Small intestine (tissue), 7 donors: Measurements from ENCODE around the gene U2AF1L4. TPM values are rescaled to one million over a fixed set of nuclear protein-coding genes. Genes with fewer than 3 reads are reported as not detected.
"Not testable (repeated sequence)": the region's sequence is repeated elsewhere in the genome, so short reads cannot be mapped to it uniquely, and the experiment has no call there.

Experiments used
- DNase-seq, 2 donors: peaks; one replicate each; pipeline versions ENCODE4 v3.0.0 to v3.0.0-alpha.2; 2013
- FAIRE-seq: peaks from 2 replicates; lab custom pipeline; 2012; peaks lifted over from hg19 to GRCh38; lab: Jason Lieb, UNC
- H3K27ac ChIP-seq, 3 donors: one replicate each; pipeline ENCODE4 v1.5.1; 2013; ENCODE audit warnings: low read length in 2 of 3, mild to moderate bottlenecking in 2 of 3, control low read depth in 1 of 3, inconsistent platforms in 1 of 3, low read depth in 1 of 3, moderate library complexity in 1 of 3
- H3K27me3 ChIP-seq, 3 donors: one replicate each; pipeline ENCODE4 v1.6.1; 2013; ENCODE audit warnings: low read length in 3 of 3, inconsistent platforms in 1 of 3; ENCODE audit not compliant: control insufficient read depth in 3 of 3, insufficient read depth in 3 of 3
- H3K36me3 ChIP-seq, 3 donors: one replicate each; pipeline ENCODE4 v1.6.1; 2013; ENCODE audit warnings: low read length in 3 of 3, inconsistent platforms in 1 of 3, low read depth in 1 of 3, mild to moderate bottlenecking in 1 of 3, moderate library complexity in 1 of 3; ENCODE audit not compliant: control insufficient read depth in 3 of 3, insufficient read depth in 2 of 3
- H3K4me1 ChIP-seq, 3 donors: one replicate each; pipeline ENCODE4 v1.6.1; 2013; ENCODE audit warnings: low read length in 2 of 3, inconsistent platforms in 1 of 3, low read depth in 1 of 3, mild to moderate bottlenecking in 1 of 3, moderate library complexity in 1 of 3; ENCODE audit not compliant: control insufficient read depth in 3 of 3, insufficient read depth in 2 of 3
- H3K4me3 ChIP-seq, 3 donors: one replicate each; pipeline ENCODE4 v1.5.1; 2013; ENCODE audit warnings: low read length in 3 of 3, control low read depth in 1 of 3, inconsistent platforms in 1 of 3, low read depth in 1 of 3, mild to moderate bottlenecking in 1 of 3, moderate library complexity in 1 of 3
- H3K9me3 ChIP-seq, 2 donors: one replicate each; pipeline ENCODE4 v1.6.1; 2013; ENCODE audit warnings: low read depth in 1 of 2, low read length in 1 of 2; ENCODE audit not compliant: control insufficient read depth in 2 of 2, insufficient read depth in 1 of 2
- WGBS, 3 donors: extraction: QIAGEN DNeasy Blood & Tissue Kit; methylation state at CpG; one replicate each; pipeline ENCODE4 v1.1.7; 2013; 5-methylcytosine and 5-hydroxymethylcytosine counted together
- polyA plus RNA-seq, 4 donors: library from polyadenylated mRNA; stranded (reverse) in 3 of 4; unstranded in 1 of 4; fragments of 200-250 nt in 3 of 4; fragments of 120-200 nt in 1 of 4; gene quantifications; one replicate each; pipeline versions ENCODE4 v1.2.1 to v1.2.3, GENCODE V29; 2013
- donor health status: healthy with polysubstance abuse.
- donor health status: control.
- donor health status: control.
- donor health status: Bipolar disorder and iron deficiency.
- donor health status: healthy.

The U2AF1L4 gene
- polyA plus RNA-seq, 4 donors, result 14.6 to 99.7 (median 34.7) TPM

DNA sequence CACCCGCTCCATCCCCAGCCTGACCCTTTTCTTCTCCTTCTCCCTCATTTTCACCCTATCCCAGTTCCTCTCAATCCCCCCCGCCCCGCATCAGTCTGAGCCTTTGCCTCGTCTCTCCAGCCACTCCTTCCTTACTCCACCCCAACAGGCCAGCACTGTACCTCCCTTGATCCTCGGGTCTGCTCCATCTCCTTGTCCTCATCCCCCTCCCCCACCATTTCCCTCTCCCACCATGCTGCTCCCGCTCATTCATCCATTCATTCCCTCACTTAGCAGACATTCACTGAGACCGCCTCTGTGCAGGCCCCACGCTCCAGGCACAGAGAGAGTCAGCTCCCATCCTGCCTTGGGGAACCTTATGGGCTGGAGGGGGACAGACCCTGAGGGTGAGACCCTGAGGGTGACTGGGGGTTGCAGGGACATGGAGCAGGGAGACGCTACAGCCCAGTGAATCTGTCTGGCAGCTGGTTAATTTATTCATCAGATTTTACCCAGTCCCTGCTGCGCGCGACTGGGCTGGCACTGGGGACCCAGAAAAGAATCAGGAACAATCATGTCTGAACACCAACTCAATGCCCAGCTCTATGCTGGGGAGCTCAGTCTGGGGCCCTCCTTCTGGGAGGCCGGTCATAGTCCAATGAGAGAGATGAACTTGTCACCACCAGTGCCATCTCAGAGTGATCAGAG is 31.0 kb upstream of the U2AF1L4 start:
- peak overlapping the region in 2 of 3 donors; percentile 59 to 76 for H3K4me3 ChIP-seq
- no peaks in the 10 kb centered on the region for H3K27me3 ChIP-seq
- 57 to 60% (median 60%) methylated on average over 12 to 13 of the region's 13 CpGs for WGBS, 3 donors
- FAIRE-seq (no peak), DNase-seq (no peak)
- H3K36me3 ChIP-seq, result peaks cover 0 to 29% (median 4%) of the 10 kb centered on the region in 3 donors
- peaks cover 0 to 12% (median 0%) of the 10 kb centered on the region in 3 donors for H3K4me1 ChIP-seq
- H3K27ac ChIP-seq, result no peak overlapping the region
- H3K9me3 ChIP-seq, result no peaks in the 10 kb centered on the region

DNA sequence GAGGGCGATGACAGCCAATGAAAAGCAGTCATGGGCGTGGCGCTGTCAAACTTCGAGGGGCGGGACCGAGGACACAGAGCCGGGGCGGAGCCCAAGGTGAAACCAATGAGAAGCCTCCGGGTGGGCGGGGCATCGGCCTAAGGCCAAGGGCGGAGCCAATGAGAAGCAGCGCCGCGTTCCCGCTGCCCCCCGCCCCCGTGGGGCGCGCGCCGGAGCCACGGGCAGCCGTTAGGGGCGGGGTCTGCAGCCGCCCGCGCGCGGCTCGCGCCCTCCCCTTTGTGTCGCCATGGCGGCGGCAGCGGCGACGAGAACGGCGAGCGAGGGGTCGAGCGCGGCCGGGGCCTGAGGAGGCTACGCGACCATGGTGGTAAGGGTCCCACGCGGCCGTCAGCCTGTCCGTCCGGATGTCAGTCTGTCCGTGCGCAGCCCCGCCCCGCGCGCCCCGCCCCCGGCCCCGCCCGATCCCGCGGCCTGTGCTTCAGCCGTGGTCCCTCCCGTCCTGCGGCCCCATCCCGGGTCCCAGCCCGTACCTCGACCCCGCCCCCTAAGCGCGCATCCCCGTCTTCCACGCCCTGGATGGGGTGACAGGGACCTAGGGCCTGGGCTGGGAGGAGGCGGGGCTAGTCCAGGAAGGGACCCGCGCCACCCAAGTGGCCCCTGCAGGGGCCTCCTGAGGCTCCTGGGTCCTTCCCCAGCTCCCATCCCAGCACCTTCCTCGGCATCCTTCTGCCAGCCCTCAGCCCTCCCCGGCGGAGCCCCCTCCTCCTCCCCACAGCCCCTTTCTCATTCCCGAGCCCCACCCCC is 30.3 kb upstream of the U2AF1L4 start, which contains the start of gene ARHGAP33:
Gene ARHGAP33, plus strand, starts transcription at position 267 of the 804 bp plus-strand sequence. Its CDS starts 95 bp downstream, at position 362.
- FAIRE-seq (no peak), DNase-seq (peak; percentile 98 to 99)
- peak within 1 kb of the TSS; percentile 59 to 76 (median 75) for H3K4me3 ChIP-seq
- no peaks in the 10 kb centered on the region for H3K9me3 ChIP-seq
- H3K27ac ChIP-seq, result no peak within 1 kb of the TSS
- peaks cover 0 to 12% (median 0%) of the 10 kb centered on the region in 3 donors for H3K4me1 ChIP-seq
- H3K27me3 ChIP-seq, result no peaks in the 10 kb centered on the region
- peaks cover 0 to 23% (median 4%) of the 10 kb centered on the region in 3 donors for H3K36me3 ChIP-seq
- 1% methylated on average over 19 to 82 of the region's 82 CpGs for WGBS, 3 donors

- H3K27me3 ChIP-seq, result no peaks in the 10 kb centered on the region
- FAIRE-seq (no peak), DNase-seq (no peak)
- 17 to 38% (median 33%) methylated on average over 9 of the region's 9 CpGs for WGBS, 3 donors
- H3K9me3 ChIP-seq, result no peaks in the 10 kb centered on the region
- peak overlapping the region in 2 of 3 donors; percentile 8 to 75 for H3K4me3 ChIP-seq
- H3K36me3 ChIP-seq, result peaks cover 0 to 18% (median 0%) of the 10 kb centered on the region in 3 donors
- peaks cover 0 to 12% (median 0%) of the 10 kb centered on the region in 3 donors for H3K4me1 ChIP-seq
- no peak overlapping the region for H3K27ac ChIP-seq
Observed at GRCh38 chr19:35775046-35775297, 29.8 kb upstream of the U2AF1L4 start.

DNA sequence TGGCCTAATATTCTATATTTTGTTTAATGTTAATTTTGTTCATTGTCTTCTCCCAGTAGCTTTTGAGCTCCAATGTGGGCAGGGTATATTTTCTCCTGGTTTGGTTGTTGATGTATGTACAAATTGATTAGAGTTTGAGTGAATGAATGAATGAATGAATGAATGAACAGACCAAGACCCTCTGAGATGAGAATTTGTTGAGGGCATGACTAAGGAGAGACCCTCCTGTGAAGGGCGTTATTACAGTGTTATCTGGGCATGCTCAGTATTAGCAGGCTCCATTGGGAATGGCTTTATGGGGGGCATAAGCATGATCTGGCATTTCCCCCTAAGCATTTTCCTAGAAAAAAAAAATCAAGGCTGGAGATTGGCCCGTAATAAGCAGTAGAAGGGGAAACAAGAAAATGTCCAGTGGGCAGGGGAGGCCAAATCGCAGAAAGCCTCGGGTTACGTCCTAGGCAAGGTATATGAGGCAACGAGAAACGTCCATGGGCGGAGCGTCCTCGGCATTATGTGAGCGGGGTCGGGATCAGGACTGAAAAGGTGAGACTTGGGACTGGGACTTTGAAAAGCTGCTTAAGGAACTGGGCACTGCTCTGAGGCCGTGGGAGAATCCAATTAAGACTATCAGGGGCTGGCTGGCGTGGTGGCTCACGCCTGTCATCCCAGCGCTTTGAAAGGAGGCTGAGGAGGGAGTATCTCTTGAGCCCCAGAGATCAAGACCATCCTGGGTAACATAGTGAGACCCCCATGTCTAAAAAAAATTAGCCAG is 29.2 kb upstream of the U2AF1L4 start:
- Histone ChIP-seq H3K36me3 (peaks cover 0 to 17% (median 0%) of the 10 kb centered on the region in 3 donors), H3K9me3 (no peaks in the 10 kb centered on the region), H3K4me1 (peaks cover 0 to 12% (median 0%) of the 10 kb centered on the region in 3 donors), H3K27ac (no peak overlapping the region), H3K4me3 (no peak overlapping the region), H3K27me3 (no peaks in the 10 kb centered on the region)
- WGBS, 3 donors, result 31 to 55% (median 41%) methylated on average over 16 of the region's 16 CpGs
- DNase-seq, result no peak
- FAIRE-seq, result no peak

DNA sequence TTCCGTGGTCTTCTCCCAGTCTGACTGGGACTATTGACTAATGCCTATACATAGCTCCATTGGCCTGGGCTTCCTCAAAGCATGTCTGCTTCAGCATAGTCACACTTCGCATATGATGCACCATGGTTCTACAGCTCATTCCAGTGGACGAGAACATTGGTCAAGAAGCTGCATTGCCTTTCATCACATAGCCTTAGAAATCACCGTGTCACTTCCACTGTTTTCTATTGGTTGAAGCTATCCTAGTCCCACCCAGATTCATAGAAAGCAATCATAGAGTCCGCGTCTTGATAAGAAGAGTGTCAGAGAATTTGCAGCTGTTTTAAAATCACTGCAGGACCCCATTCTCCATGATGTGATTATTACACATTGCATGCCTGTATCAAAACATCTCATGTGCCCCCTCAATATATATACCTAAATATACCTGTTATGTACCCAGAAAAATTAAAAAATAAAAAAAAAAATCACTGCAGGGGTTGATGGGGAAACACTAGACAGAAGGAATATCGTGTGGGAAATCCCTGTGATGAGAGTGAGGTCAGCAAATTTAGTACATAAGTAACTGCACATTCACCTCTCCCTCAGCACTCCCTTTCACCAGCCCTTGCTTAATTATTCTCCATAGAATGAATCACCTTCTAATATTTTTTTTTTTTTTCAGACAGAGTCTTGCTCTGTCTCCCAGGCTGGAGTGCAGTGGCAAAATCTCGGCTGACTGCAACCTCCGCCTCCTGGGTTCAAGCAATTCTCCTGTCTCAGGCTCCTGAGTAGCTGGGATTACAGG is 28.0 kb upstream of the U2AF1L4 start:
- Histone ChIP-seq H3K27me3 (no peaks in the 10 kb centered on the region), H3K4me1 (peaks cover 0 to 12% (median 0%) of the 10 kb centered on the region in 3 donors), H3K36me3 (peaks cover 0 to 13% (median 0%) of the 10 kb centered on the region in 3 donors), H3K4me3 (no peak overlapping the region), H3K9me3 (no peaks in the 10 kb centered on the region), H3K27ac (no peak overlapping the region)
- no peak for DNase-seq
- FAIRE-seq, result no peak
- 32 to 62% (median 48%) methylated on average over 9 of the region's 9 CpGs for WGBS, 3 donors

GRCh38 chr19:35772362-35772761 is 27.1 kb upstream of the U2AF1L4 start:
- H3K4me3 ChIP-seq, result not testable (repeated sequence)

GRCh38 chr19:35768082-35768421 is 22.8 kb upstream of the U2AF1L4 start:
- Histone ChIP-seq H3K27ac (no peak overlapping the region), H3K4me1 (no peaks in the 10 kb centered on the region), H3K4me3 (no peak overlapping the region), H3K9me3 (no peaks in the 10 kb centered on the region), H3K27me3 (no peaks in the 10 kb centered on the region), H3K36me3 (peaks cover 5 to 37% (median 7%) of the 10 kb centered on the region in 3 donors)
- no peak for FAIRE-seq
- DNase-seq, result no peak
- 78 to 94% (median 85%) methylated on average over 15 of the region's 15 CpGs for WGBS, 3 donors

More at GRCh38 chr19:35772362-35772761, 27.1 kb upstream of the U2AF1L4 start:
- H3K36me3 ChIP-seq, H3K27ac ChIP-seq, H3K9me3 ChIP-seq, FAIRE-seq, DNase-seq, H3K27me3 ChIP-seq: not testable (repeated sequence)
- 85 to 92% (median 92%) methylated on average over 5 of the region's 5 CpGs for WGBS, 3 donors
- peaks cover 0 to 12% (median 0%) of the 10 kb centered on the region in 3 donors for H3K4me1 ChIP-seq
